WTC11 (cell line): ENCODE measurements around the gene MRTFA.

Experiments used
- CREM ChIP-seq: sonication (generic); formaldehyde crosslinking; IDR thresholded peaks from 2 replicates; pipeline ENCODE4 v1.8.1; 2022; ENCODE audit warnings: mild to moderate bottlenecking, missing genetic modification reagents, moderate library complexity
- CTCF ChIP-seq: fragments of 200-600 bp; IDR thresholded peaks from 2 replicates; pipeline ENCODE4 v1.8.0; 2022; ENCODE audit warnings: antibody characterized with exemption
- ELF4 ChIP-seq: sonication (generic); formaldehyde crosslinking; IDR thresholded peaks from 2 replicates; pipeline ENCODE4 v1.8.1; 2022; ENCODE audit warnings: low read depth, mild to moderate bottlenecking, moderate library complexity, missing genetic modification reagents
- ESRRA ChIP-seq: sonication (generic); formaldehyde crosslinking; IDR thresholded peaks from 2 replicates; pipeline ENCODE4 v1.8.1; 2022; ENCODE audit warnings: mild to moderate bottlenecking, missing genetic modification reagents, borderline replicate concordance
- KAT7 ChIP-seq: sonication (generic); formaldehyde crosslinking; IDR thresholded peaks from 2 replicates; pipeline ENCODE4 v1.8.1; 2023; ENCODE audit warnings: missing genetic modification reagents, mild to moderate bottlenecking, borderline replicate concordance
- MAX ChIP-seq: sonication (generic); formaldehyde crosslinking; IDR thresholded peaks from 2 replicates; pipeline ENCODE4 v1.8.0; 2022; ENCODE audit warnings: mild to moderate bottlenecking, missing genetic modification reagents
- SP1 ChIP-seq: sonication (generic); formaldehyde crosslinking; conservative IDR thresholded peaks from 2 replicates; pipeline ENCODE4 v1.8.1; 2022; ENCODE audit warnings: missing genetic modification reagents
- ZNF671 ChIP-seq: fragments of 250-450 bp; sonication (Bioruptor Pico); IDR thresholded peaks from 2 replicates; pipeline ENCODE4 v1.8.0; 2021; ENCODE audit warnings: mild to moderate bottlenecking
- TF ChIP-seq, protein P1 (sequence below): sonication (generic); formaldehyde crosslinking; IDR thresholded peaks from 2 replicates; pipeline ENCODE4 v1.8.1; 2023; ENCODE audit warnings: mild to moderate bottlenecking, missing genetic modification reagents, moderate library complexity
- TF ChIP-seq, protein P2 (sequence below): sonication (generic); formaldehyde crosslinking; IDR thresholded peaks from 2 replicates; pipeline ENCODE4 v1.8.0; 2022; ENCODE audit warnings: mild to moderate bottlenecking, missing genetic modification reagents

GRCh38 chr22:40586781-40587180 is 49.7 kb downstream of the MRTFA start:
- TF ChIP-seq KAT7 (CRISPR knock-in tag) (no peak), CTCF (no peak), ZNF671 (CRISPR knock-in tag) (no peak), ESRRA (no peak), SP1 (CRISPR knock-in tag) (no peak), ELF4 (CRISPR knock-in tag) (no peak), CREM (CRISPR knock-in tag) (no peak), MAX (CRISPR knock-in tag) (no peak)
- TF ChIP-seq, protein P1, sequence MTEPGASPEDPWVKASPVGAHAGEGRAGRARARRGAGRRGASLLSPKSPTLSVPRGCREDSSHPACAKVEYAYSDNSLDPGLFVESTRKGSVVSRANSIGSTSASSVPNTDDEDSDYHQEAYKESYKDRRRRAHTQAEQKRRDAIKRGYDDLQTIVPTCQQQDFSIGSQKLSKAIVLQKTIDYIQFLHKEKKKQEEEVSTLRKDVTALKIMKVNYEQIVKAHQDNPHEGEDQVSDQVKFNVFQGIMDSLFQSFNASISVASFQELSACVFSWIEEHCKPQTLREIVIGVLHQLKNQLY (CRISPR knock-in tag), result no peak
- TF ChIP-seq, protein P2, sequence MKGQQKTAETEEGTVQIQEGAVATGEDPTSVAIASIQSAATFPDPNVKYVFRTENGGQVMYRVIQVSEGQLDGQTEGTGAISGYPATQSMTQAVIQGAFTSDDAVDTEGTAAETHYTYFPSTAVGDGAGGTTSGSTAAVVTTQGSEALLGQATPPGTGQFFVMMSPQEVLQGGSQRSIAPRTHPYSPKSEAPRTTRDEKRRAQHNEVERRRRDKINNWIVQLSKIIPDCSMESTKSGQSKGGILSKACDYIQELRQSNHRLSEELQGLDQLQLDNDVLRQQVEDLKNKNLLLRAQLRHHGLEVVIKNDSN (CRISPR knock-in tag), result no peak
